Vagina (tissue), 2 donors: ENCODE results near the gene LKAAEAR1.

Experiments used
- CTCF ChIP-seq, 3 experiments: fragments of 450-650 bp in 2 of 3; fragments of 200-600 bp in 1 of 3; sonication (generic) in 1 of 3; IDR thresholded peaks; one replicate each; pipeline ENCODE4 v1.5.1; 2017 to 2019; ENCODE audit warnings: antibody characterized with exemption in 3 of 3, mild to moderate bottlenecking in 2 of 3, moderate library complexity in 2 of 3
- POLR2A ChIP-seq, 2 donors: fragments of 450-650 bp; IDR thresholded peaks; one replicate each; pipeline ENCODE4 v1.6.1; 2017; ENCODE audit warnings: antibody characterized with exemption in 2 of 2, mild to moderate bottlenecking in 2 of 2, moderate library complexity in 2 of 2

- TF ChIP-seq CTCF (IDR thresholded peaks at IDR 0.05): no peak
- no peak for TF ChIP-seq POLR2A (IDR thresholded peaks at IDR 0.05)
These were observed 32.6 kb upstream of the LKAAEAR1 start for GRCh38 chr20:64116541-64117431.
